Progenitor cell of endocrine pancreas (in vitro differentiated cells): ENCODE data around the gene RSBN1. TPM values are rescaled to one million over a fixed set of nuclear protein-coding genes. Genes with fewer than 3 reads are reported as not detected.

Experiments
- DNase-seq: peaks from one replicate; pipeline ENCODE4 v3.0.0; 2021; ENCODE audit warnings: low spot score; ENCODE audit not compliant: unreplicated experiment
- H3K27ac Mint-ChIP-seq: 2 replicates; pipeline ENCODE4 v1.8.0; 2021; ENCODE audit warnings: mild to moderate bottlenecking, moderate library complexity, mixed read lengths
- H3K27me3 Mint-ChIP-seq: 2 replicates; pipeline ENCODE4 v1.8.0; 2021; ENCODE audit warnings: mixed read lengths
- H3K36me3 Mint-ChIP-seq: 2 replicates; pipeline ENCODE4 v1.8.0; 2022; ENCODE audit warnings: mixed read lengths; ENCODE audit not compliant: insufficient read depth
- H3K4me1 Mint-ChIP-seq: 2 replicates; pipeline ENCODE4 v1.8.0; 2021; ENCODE audit warnings: low read depth, mixed read lengths
- H3K4me3 Mint-ChIP-seq: 2 replicates; pipeline ENCODE4 v1.8.0; 2021; ENCODE audit warnings: low read depth, mild to moderate bottlenecking, moderate library complexity, mixed read lengths
- H3K9me3 Mint-ChIP-seq: 2 replicates; pipeline ENCODE4 v1.8.0; 2021; ENCODE audit warnings: low read depth, mixed read lengths
- total RNA-seq: library from RNA; stranded (reverse); gene quantifications from 2 replicates; pipeline ENCODE4 v1.2.1, GENCODE V29; 2021
- TF ChIP-seq, protein P1 (sequence below): fragments of 200-600 bp; sonication (generic); IDR thresholded peaks from one replicate; pipeline ENCODE4 v1.5.0; 2021; ENCODE audit warnings: antibody characterized with exemption, mild to moderate bottlenecking; ENCODE audit not compliant: unreplicated experiment

The RSBN1 gene
- total RNA-seq, 1 donor from 2014 or later, result 25.9 TPM

DNA sequence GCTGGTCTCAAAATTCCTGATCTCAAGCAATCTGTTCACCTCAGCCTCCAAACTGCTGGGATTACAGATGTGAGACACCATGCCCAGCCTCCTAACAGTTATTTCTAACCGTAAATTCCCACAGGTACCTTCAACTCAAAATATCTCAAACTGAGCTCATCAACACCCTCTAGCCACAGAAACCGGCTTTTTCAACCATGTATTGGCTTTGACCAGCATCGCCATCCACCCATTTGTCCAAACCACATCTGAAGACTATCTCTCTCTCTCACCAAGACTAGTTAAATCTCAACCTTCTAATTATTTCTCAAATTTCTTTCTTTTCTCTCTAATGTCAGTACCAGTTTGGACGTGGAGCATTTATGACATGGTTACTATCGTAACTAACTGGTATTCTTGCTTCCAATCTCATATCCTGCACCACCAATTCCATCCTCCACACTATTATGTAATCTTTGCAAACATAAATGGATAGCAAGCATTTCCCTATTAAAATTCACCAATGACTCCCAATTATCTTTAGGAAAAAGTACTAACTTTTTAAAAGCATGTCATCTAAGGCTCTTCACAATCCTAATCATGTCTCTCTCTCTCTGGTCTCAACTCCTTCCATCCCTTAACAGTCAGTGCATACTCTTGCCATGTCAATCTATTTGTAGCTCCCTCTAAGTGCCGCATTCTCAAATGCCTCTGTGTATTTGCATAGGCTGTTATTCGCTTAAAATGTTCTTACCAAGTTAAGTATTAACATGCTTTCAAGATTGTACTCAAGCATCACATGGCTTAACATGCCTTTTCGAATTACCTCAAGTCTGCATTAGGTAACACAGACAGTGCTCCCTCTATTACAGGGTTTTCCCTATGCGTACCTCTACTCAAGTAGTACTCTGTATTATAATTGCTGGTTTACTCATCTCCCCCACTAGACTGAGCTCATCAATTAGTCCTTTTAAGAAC lies 18.1 kb downstream of the RSBN1 start:
- Mint-ChIP-seq H3K36me3 (peaks cover 20% of the 10 kb centered on the region), H3K4me3 (no peak overlapping the region), H3K4me1 (peaks cover 9% of the 10 kb centered on the region), H3K9me3 (no peaks in the 10 kb centered on the region), H3K27me3 (no peaks in the 10 kb centered on the region), H3K27ac (peak overlapping the region; percentile 0)
- no peak for DNase-seq
- TF ChIP-seq, protein P1, sequence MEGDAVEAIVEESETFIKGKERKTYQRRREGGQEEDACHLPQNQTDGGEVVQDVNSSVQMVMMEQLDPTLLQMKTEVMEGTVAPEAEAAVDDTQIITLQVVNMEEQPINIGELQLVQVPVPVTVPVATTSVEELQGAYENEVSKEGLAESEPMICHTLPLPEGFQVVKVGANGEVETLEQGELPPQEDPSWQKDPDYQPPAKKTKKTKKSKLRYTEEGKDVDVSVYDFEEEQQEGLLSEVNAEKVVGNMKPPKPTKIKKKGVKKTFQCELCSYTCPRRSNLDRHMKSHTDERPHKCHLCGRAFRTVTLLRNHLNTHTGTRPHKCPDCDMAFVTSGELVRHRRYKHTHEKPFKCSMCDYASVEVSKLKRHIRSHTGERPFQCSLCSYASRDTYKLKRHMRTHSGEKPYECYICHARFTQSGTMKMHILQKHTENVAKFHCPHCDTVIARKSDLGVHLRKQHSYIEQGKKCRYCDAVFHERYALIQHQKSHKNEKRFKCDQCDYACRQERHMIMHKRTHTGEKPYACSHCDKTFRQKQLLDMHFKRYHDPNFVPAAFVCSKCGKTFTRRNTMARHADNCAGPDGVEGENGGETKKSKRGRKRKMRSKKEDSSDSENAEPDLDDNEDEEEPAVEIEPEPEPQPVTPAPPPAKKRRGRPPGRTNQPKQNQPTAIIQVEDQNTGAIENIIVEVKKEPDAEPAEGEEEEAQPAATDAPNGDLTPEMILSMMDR, result no peak

GRCh38 chr1:113792986-113793385 lies 19.3 kb downstream of the RSBN1 start:
- Mint-ChIP-seq H3K4me3 (no peak overlapping the region), H3K4me1 (peaks cover 15% of the 10 kb centered on the region), H3K9me3 (no peaks in the 10 kb centered on the region), H3K36me3 (peaks cover 22% of the 10 kb centered on the region), H3K27me3 (no peaks in the 10 kb centered on the region), H3K27ac (no peak overlapping the region)
- DNase-seq, result no peak
- TF ChIP-seq, protein P1, result no peak

GRCh38 chr1:113792471-113792870 lies 19.8 kb downstream of the RSBN1 start:
- Mint-ChIP-seq H3K4me1 (peaks cover 16% of the 10 kb centered on the region), H3K4me3 (no peak overlapping the region), H3K9me3 (no peaks in the 10 kb centered on the region), H3K36me3 (peaks cover 22% of the 10 kb centered on the region), H3K27ac (no peak overlapping the region), H3K27me3 (no peaks in the 10 kb centered on the region)
- DNase-seq, result no peak
- TF ChIP-seq, protein P1, result no peak

- peaks cover 18% of the 10 kb centered on the region for H3K4me1 Mint-ChIP-seq
- peak overlapping the region; percentile 18 for H3K27ac Mint-ChIP-seq
- DNase-seq, result no peak
- no peak overlapping the region for H3K4me3 Mint-ChIP-seq
- TF ChIP-seq, protein P1, result no peak
- H3K27me3 Mint-ChIP-seq, result no peaks in the 10 kb centered on the region
- peaks cover 15% of the 10 kb centered on the region for H3K36me3 Mint-ChIP-seq
- no peaks in the 10 kb centered on the region for H3K9me3 Mint-ChIP-seq
Measured at GRCh38 chr1:113788802-113789201, 23.5 kb downstream of the RSBN1 start.

- no peak for DNase-seq
- TF ChIP-seq, protein P1, result no peak
- Mint-ChIP-seq H3K4me3 (no peak overlapping the region), H3K27me3 (no peaks in the 10 kb centered on the region), H3K4me1 (peaks cover 18% of the 10 kb centered on the region), H3K9me3 (no peaks in the 10 kb centered on the region), H3K27ac (no peak overlapping the region), H3K36me3 (peaks cover 12% of the 10 kb centered on the region)
Measured at GRCh38 chr1:113787663-113788062, 24.6 kb downstream of the RSBN1 start.
